Lung (tissue), 12 donors: ENCODE measurements around the gene RPP21. TPM values are rescaled to one million over a fixed set of nuclear protein-coding genes. Genes with fewer than 3 reads are reported as not detected.

Source experiments
- ATAC-seq: fragments of 200-7000 bp; cut with Tn5 transposase; one replicate; pipeline ENCODE4 v1.9.1; 2020; ENCODE audit warnings: moderate number of reproducible peaks; ENCODE audit not compliant: insufficient read depth, low FRiP score
- DNase-seq, 3 donors: peaks; one replicate each; pipeline ENCODE4 v3.0.0-alpha.2; 2013 to 2017
- H3K27ac ChIP-seq, 2 donors: one replicate each; pipeline ENCODE4 v1.5.1; 2013; ENCODE audit warnings: mild to moderate bottlenecking in 2 of 2, moderate library complexity in 2 of 2, control low read depth in 1 of 2, inconsistent platforms in 1 of 2, low read depth in 1 of 2, low read length in 1 of 2
- H3K27me3 ChIP-seq, 3 donors: one replicate each; pipeline ENCODE4 v1.5.1; 2013; ENCODE audit warnings: low read length in 2 of 3; ENCODE audit not compliant: control insufficient read depth in 3 of 3, insufficient read depth in 3 of 3
- H3K36me3 ChIP-seq, 4 donors: one replicate each; pipeline ENCODE4 v1.5.1; 2013; ENCODE audit warnings: low read length in 4 of 4, mild to moderate bottlenecking in 1 of 4, moderate library complexity in 1 of 4; ENCODE audit not compliant: control insufficient read depth in 4 of 4, insufficient read depth in 4 of 4
- H3K4me1 ChIP-seq, 5 donors: one replicate each; pipeline ENCODE4 v1.5.1; 2013; ENCODE audit warnings: low read length in 5 of 5, mild to moderate bottlenecking in 2 of 5, moderate library complexity in 1 of 5; ENCODE audit not compliant: control insufficient read depth in 5 of 5, insufficient read depth in 5 of 5
- H3K4me3 ChIP-seq: one replicate; pipeline ENCODE4 v1.5.1; 2013; ENCODE audit warnings: mild to moderate bottlenecking, control low read depth, moderate library complexity
- H3K9ac ChIP-seq, 2 donors: one replicate each; pipeline ENCODE4 v1.5.1; 2013; ENCODE audit warnings: low read length in 2 of 2, control low read depth in 1 of 2; ENCODE audit not compliant: insufficient read depth in 1 of 2
- H3K9me3 ChIP-seq, 4 donors: one replicate each; pipeline ENCODE4 v1.5.1; 2013; ENCODE audit warnings: low read length in 3 of 4, mild to moderate bottlenecking in 1 of 4, moderate library complexity in 1 of 4; ENCODE audit not compliant: control insufficient read depth in 4 of 4, insufficient read depth in 3 of 4
- WGBS, 2 donors: extraction: QIAGEN DNeasy Blood & Tissue Kit; methylation state at CpG; one replicate each; pipeline ENCODE4 v1.1.7; 2013; 5-methylcytosine and 5-hydroxymethylcytosine counted together
- polyA plus RNA-seq, 2 donors: library from polyadenylated mRNA; stranded (reverse); fragments of 200-250 nt; gene quantifications; one replicate each; pipeline ENCODE4 v1.2.1, GENCODE V29; 2013
- total RNA-seq, 2 donors: library from RNA; depleted of rRNA in 1 of 2; stranded (reverse); fragments of >200 nt in 1 of 2; gene quantifications; one replicate each; pipeline ENCODE4 v1.2.1, GENCODE V29; 2014 to 2021
- TF ChIP-seq, protein P1 (sequence below): IDR thresholded peaks from 2 replicates; pipeline ENCODE4 v1.5.1; 2012; ENCODE audit warnings: mild to moderate bottlenecking; ENCODE audit errors: control extremely low read depth, extremely low read depth
- donor health status: control.
- donor health status: control.
- donor health status: Bipolar disorder and iron deficiency.
- donor health status: healthy.
- donor health status: DM: yes; HTN: yes; CAD: no.

The RPP21 gene
- total and polyA plus RNA-seq, 4 donors = 13.3 to 141 (median 48.8) TPM

DNA sequence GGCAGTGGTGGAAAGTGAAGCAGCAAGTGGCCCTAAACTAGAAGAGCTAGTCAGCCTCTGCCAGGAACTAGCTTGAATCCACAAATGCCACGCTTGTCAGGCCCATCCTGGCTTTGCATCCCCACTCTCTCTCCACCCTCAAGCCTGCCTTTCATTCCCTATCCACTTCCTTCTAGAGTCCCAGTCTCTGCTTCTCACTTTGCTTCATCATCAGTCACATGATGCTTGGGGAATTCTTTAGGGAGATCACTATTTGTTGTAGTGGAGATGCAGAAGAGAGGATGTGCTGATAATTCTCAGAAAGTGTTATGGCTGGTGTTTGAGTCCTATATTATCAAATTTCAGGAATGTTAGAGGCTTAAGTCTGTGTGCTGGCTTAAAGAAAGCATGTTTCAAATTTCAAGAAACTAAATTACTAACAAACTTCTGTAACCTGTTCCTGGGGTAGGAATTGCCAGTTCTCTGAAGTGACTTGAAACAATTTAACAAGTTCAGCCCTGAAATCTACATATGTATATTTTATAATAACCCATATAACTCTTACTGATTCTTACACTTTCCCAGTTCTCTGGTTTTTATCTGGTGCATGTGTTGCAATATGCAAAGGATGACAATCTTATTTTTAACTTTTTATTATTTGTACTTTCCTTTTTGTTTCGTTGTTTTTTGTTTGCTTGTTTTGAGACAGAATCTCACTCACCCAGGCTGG, 10.7 kb upstream of the RPP21 start:
- peaks cover 23 to 34% (median 29%) of the 10 kb centered on the region in 4 donors for H3K36me3 ChIP-seq
- no peak overlapping the region for H3K27ac ChIP-seq
- H3K9me3 ChIP-seq = no peaks in the 10 kb centered on the region
- H3K27me3 ChIP-seq = no peaks in the 10 kb centered on the region
- WGBS, 2 donors = 92 to 97% methylated on average over 2 of the region's 2 CpGs
- TF ChIP-seq, protein P1, sequence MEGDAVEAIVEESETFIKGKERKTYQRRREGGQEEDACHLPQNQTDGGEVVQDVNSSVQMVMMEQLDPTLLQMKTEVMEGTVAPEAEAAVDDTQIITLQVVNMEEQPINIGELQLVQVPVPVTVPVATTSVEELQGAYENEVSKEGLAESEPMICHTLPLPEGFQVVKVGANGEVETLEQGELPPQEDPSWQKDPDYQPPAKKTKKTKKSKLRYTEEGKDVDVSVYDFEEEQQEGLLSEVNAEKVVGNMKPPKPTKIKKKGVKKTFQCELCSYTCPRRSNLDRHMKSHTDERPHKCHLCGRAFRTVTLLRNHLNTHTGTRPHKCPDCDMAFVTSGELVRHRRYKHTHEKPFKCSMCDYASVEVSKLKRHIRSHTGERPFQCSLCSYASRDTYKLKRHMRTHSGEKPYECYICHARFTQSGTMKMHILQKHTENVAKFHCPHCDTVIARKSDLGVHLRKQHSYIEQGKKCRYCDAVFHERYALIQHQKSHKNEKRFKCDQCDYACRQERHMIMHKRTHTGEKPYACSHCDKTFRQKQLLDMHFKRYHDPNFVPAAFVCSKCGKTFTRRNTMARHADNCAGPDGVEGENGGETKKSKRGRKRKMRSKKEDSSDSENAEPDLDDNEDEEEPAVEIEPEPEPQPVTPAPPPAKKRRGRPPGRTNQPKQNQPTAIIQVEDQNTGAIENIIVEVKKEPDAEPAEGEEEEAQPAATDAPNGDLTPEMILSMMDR = no peak
- H3K4me3 ChIP-seq = no peak overlapping the region
- DNase-seq (no peak), ATAC-seq (no peak)
- H3K9ac ChIP-seq = no peak overlapping the region
- no peaks in the 10 kb centered on the region for H3K4me1 ChIP-seq

DNA sequence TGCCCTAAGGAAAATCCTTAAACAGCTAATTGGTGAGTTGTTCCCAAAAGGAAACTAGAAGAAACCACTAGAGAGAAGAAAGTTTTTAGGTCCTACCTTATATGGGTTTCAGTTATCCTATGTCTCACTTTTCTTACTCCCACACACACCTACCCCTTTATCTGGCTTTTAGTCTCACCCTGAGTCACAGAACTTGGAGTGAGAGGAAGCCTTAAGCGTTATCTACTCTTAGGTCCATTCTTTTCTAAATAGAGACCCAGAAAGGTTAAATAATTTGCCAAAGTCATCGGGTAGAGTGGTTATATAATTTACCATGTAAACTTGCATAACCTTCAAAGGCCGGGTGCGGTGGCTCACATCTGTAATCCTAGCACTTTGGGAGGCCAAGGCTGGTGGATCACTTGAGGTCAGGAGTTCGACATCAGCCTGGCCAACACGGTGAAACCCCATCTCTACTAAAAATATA, 4.3 kb upstream of the RPP21 start:
- 90 to 95% methylated on average over 6 of the region's 6 CpGs for WGBS, 2 donors
- Histone ChIP-seq H3K27me3 (no peaks in the 10 kb centered on the region), H3K9me3 (no peaks in the 10 kb centered on the region), H3K4me3 (no peak overlapping the region), H3K4me1 (peaks cover 0 to 1% (median 0%) of the 10 kb centered on the region in 5 donors), H3K27ac (no peak overlapping the region), H3K9ac (no peak overlapping the region), H3K36me3 (peaks cover 14 to 29% (median 25%) of the 10 kb centered on the region in 4 donors)
- DNase-seq (no peak), ATAC-seq (no peak)
- TF ChIP-seq, protein P1 = no peak

DNA sequence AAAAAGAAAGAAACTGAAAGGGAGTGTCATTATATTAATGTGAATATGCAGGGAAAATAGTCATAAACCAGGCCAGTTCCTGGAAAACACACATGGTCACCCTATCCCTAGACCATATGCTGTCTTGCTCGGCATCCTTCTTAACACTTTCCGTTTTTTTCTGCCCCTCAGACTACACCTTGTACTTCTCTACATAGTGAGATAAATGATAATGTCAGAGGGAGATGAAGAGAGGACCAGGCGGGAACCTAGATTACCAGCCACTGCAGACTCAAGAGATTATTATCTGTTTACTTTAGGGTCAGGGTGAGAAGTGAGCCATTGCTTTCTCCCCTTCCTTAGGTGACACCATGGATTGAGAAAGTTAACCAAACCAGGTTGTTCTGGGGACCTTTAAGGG, 3.7 kb upstream of the RPP21 start:
- TF ChIP-seq, protein P1 = no peak
- peaks cover 0 to 6% (median 4%) of the 10 kb centered on the region in 5 donors for H3K4me1 ChIP-seq
- 95 to 99% methylated on average over 3 of the region's 3 CpGs for WGBS, 2 donors
- no peaks in the 10 kb centered on the region for H3K27me3 ChIP-seq
- peaks cover 12 to 28% (median 21%) of the 10 kb centered on the region in 4 donors for H3K36me3 ChIP-seq
- no peaks in the 10 kb centered on the region for H3K9me3 ChIP-seq
- no peak overlapping the region for H3K9ac ChIP-seq
- no peak overlapping the region for H3K27ac ChIP-seq
- H3K4me3 ChIP-seq = no peak overlapping the region
- DNase-seq (no peak), ATAC-seq (no peak)
